Lower lobe of right lung (tissue), 2 donors: ENCODE measurements around the gene ATRX. TPM values are rescaled to one million over a fixed set of nuclear protein-coding genes. Genes with fewer than 3 reads are reported as not detected.
"Not testable (repeated sequence)": the region's sequence is repeated elsewhere in the genome, so short reads cannot be mapped to it uniquely, and the experiment has no call there.

Experiments
- ATAC-seq, 2 donors: fragments of 200-7000 bp; cut with Tn5 transposase; one replicate each; pipeline ENCODE4 v1.9.1; 2020 to 2022; ENCODE audit warnings: mild to moderate bottlenecking in 2 of 2, moderate library complexity in 2 of 2
- DNase-seq: peaks from one replicate; pipeline ENCODE4 v3.0.0-alpha.2; 2020
- H3K27ac ChIP-seq: fragments of 200-600 bp; one replicate; pipeline ENCODE4 v1.8.0; 2022
- H3K27me3 ChIP-seq: fragments of 200-600 bp; one replicate; pipeline ENCODE4 v1.8.0; 2022; ENCODE audit warnings: low read depth
- H3K36me3 ChIP-seq: fragments of 200-600 bp; one replicate; pipeline ENCODE4 v1.8.0; 2022; ENCODE audit warnings: mild to moderate bottlenecking
- H3K4me1 ChIP-seq: fragments of 200-600 bp; one replicate; pipeline ENCODE4 v1.8.0; 2022
- H3K4me3 ChIP-seq: fragments of 200-600 bp; one replicate; pipeline ENCODE4 v1.8.0; 2022; ENCODE audit warnings: mild to moderate bottlenecking
- H3K9me3 ChIP-seq: fragments of 200-600 bp; one replicate; pipeline ENCODE4 v1.8.0; 2022
- CTCF ChIP-seq: fragments of 200-600 bp; IDR thresholded peaks from one replicate; pipeline ENCODE4 v1.8.0; 2022; ENCODE audit warnings: antibody characterized with exemption, mild to moderate bottlenecking
- intact Hi-C: fragments of 100-400 bp; cut with DNase I; formaldehyde crosslinking; loops from one replicate; pipeline ENCODE4 v1.11.0; 2022
- total RNA-seq: library from RNA; stranded (reverse); fragmentation: NEBNext Ultra II Directional; extraction: Animal tissue kit (Norgen Biotek cat#: 25700); gene quantifications from one replicate; pipeline ENCODE4 v1.2.1, GENCODE V29; 2021
- donor health status: DM: no; HTN: yes; CAD: no; lungs with severe emphysema.

Gene ATRX
- total RNA-seq, 1 donor from 2014 or later = 88.8 TPM

- no peaks in the 10 kb centered on the region for H3K27me3 ChIP-seq
- ATAC-seq (peak; percentile 32 to 55), DNase-seq (no peak)
- no peaks in the 10 kb centered on the region for H3K36me3 ChIP-seq
- H3K4me1 ChIP-seq = no peaks in the 10 kb centered on the region
- no peak overlapping the region for H3K27ac ChIP-seq
- intact Hi-C loops = no loop called here
- no peak for TF ChIP-seq CTCF
- H3K9me3 ChIP-seq = no peaks in the 10 kb centered on the region
- H3K4me3 ChIP-seq = no peak overlapping the region
These were observed 43.1 kb downstream of the ATRX start for GRCh38 chrX:77742788-77743476.

GRCh38 chrX:77740376-77740905 lies 45.6 kb downstream of the ATRX start:
- no peak for DNase-seq
- no peak for TF ChIP-seq CTCF
- Histone ChIP-seq H3K27me3 (no peaks in the 10 kb centered on the region), H3K4me1 (no peaks in the 10 kb centered on the region), H3K27ac (no peak overlapping the region), H3K4me3 (no peak overlapping the region), H3K36me3 (no peaks in the 10 kb centered on the region), H3K9me3 (no peaks in the 10 kb centered on the region)
- intact Hi-C loops = no loop called here
- ATAC-seq = no peak

GRCh38 chrX:77733342-77733741 lies 52.7 kb downstream of the ATRX start:
- no peaks in the 10 kb centered on the region for H3K4me1 ChIP-seq
- H3K9me3 ChIP-seq = no peaks in the 10 kb centered on the region
- H3K27ac ChIP-seq = no peak overlapping the region
- TF ChIP-seq CTCF = no peak
- no peaks in the 10 kb centered on the region for H3K27me3 ChIP-seq
- intact Hi-C loops = no loop called here
- ATAC-seq (no peak), DNase-seq (no peak)
- no peak overlapping the region for H3K4me3 ChIP-seq
- H3K36me3 ChIP-seq = no peaks in the 10 kb centered on the region

GRCh38 chrX:77731821-77732419 lies 54.1 kb downstream of the ATRX start:
- ATAC-seq (no peak), DNase-seq (no peak)
- intact Hi-C loops = no loop called here

GRCh38 chrX:77726095-77726494 lies 59.9 kb downstream of the ATRX start:
- H3K4me3 ChIP-seq, intact Hi-C loops, DNase-seq, H3K36me3 ChIP-seq, ATAC-seq, H3K27me3 ChIP-seq, H3K9me3 ChIP-seq, H3K4me1 ChIP-seq, H3K27ac ChIP-seq: not testable (repeated sequence)

More at GRCh38 chrX:77731821-77732419, 54.1 kb downstream of the ATRX start:
- Histone ChIP-seq H3K27me3 (no peaks in the 10 kb centered on the region), H3K36me3 (no peaks in the 10 kb centered on the region), H3K4me1 (no peaks in the 10 kb centered on the region), H3K27ac (no peak overlapping the region), H3K9me3 (no peaks in the 10 kb centered on the region), H3K4me3 (no peak overlapping the region)
- TF ChIP-seq CTCF = no peak

- Histone ChIP-seq H3K36me3 (no peaks in the 10 kb centered on the region), H3K27me3 (no peaks in the 10 kb centered on the region), H3K9me3 (no peaks in the 10 kb centered on the region), H3K4me3 (no peak overlapping the region), H3K27ac (no peak overlapping the region), H3K4me1 (no peaks in the 10 kb centered on the region)
- intact Hi-C loops = no loop called here
- DNase-seq (no peak), ATAC-seq (no peak)
- TF ChIP-seq CTCF = no peak
These were observed 62.3 kb downstream of the ATRX start for GRCh38 chrX:77723681-77724080.
